B cell (primary cell): ENCODE data around the gene SLC4A5.

Experiments used
- EZH2 ChIP-seq: IDR thresholded peaks from 2 replicates; pipeline ENCODE4 v1.6.1; 2012; ENCODE audit warnings: borderline replicate concordance, low read depth, mild to moderate bottlenecking, moderate library complexity, low read length; ENCODE audit not compliant: insufficient read depth, poor library complexity, severe bottlenecking
- TF ChIP-seq, protein P1 (sequence below): fragments of 200-600 bp; IDR thresholded peaks from one replicate; pipeline ENCODE4 v1.8.0; 2022; ENCODE audit warnings: antibody characterized with exemption, mild to moderate bottlenecking

DNA sequence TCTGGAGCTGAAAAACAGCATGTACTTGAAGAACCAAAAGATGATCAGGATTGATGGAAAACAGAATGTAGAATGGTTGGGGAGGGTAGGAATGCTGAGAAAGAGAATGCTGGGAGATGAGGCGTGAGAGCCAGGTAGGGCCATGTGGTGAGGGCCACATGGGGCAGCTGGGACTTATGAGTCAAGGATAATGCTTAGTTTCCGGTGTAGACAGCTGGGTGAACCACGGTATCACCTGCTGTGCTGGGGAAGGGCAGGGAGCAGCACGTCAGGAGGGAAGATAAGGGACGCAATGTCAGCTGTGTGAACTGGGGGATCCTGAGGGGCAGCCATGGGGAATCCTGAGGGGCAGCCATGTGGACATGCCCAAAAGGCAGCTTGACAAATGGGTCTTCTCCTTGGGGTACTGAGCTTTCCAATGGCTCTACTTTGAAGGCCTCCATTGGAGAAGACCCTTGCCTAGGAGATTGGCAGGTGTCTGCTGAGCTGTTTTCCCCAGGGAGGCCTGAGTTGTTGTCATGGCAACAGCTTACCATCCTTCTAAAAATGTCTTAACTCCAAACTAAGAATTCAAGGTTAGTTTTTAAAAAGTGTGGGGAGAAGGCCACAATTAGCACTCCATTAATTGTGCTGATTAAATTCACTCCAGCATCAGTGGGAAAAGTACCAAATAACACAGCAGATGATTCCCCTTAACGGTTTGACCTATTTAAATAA is 93.7 kb downstream of the SLC4A5 start:
- TF ChIP-seq, protein P1, sequence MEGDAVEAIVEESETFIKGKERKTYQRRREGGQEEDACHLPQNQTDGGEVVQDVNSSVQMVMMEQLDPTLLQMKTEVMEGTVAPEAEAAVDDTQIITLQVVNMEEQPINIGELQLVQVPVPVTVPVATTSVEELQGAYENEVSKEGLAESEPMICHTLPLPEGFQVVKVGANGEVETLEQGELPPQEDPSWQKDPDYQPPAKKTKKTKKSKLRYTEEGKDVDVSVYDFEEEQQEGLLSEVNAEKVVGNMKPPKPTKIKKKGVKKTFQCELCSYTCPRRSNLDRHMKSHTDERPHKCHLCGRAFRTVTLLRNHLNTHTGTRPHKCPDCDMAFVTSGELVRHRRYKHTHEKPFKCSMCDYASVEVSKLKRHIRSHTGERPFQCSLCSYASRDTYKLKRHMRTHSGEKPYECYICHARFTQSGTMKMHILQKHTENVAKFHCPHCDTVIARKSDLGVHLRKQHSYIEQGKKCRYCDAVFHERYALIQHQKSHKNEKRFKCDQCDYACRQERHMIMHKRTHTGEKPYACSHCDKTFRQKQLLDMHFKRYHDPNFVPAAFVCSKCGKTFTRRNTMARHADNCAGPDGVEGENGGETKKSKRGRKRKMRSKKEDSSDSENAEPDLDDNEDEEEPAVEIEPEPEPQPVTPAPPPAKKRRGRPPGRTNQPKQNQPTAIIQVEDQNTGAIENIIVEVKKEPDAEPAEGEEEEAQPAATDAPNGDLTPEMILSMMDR: no peak
- TF ChIP-seq EZH2: no peak
